HUES64 (cell line): ENCODE data around the gene NT5C2. TPM values are rescaled to one million over a fixed set of nuclear protein-coding genes. Genes with fewer than 3 reads are reported as not detected.
"Not testable (repeated sequence)": the region's sequence is repeated elsewhere in the genome, so short reads cannot be mapped to it uniquely, and the experiment has no call there.

Experiments
- H3K27ac ChIP-seq: 2 replicates; pipeline ENCODE4 v1.7.0; 2013; ENCODE audit warnings: low read depth, low read length, inconsistent platforms
- H3K27me3 ChIP-seq: 2 replicates; pipeline ENCODE4 v1.6.1; 2013; ENCODE audit warnings: mild to moderate bottlenecking, low read length; ENCODE audit not compliant: insufficient read depth
- H3K36me3 ChIP-seq: 2 replicates; pipeline ENCODE4 v1.6.1; 2013; ENCODE audit warnings: mild to moderate bottlenecking, low read length; ENCODE audit not compliant: insufficient read depth
- H3K4me1 ChIP-seq: 2 replicates; pipeline ENCODE4 v1.6.1; 2013; ENCODE audit warnings: mild to moderate bottlenecking, low read length, moderate library complexity; ENCODE audit not compliant: insufficient read depth
- H3K4me3 ChIP-seq: 2 replicates; pipeline ENCODE4 v1.5.1; 2013; ENCODE audit warnings: mild to moderate bottlenecking, low read length, moderate library complexity
- H3K9ac ChIP-seq: 2 replicates; pipeline ENCODE4 v1.6.1; 2013; ENCODE audit warnings: mild to moderate bottlenecking, low read depth, low read length
- H3K9me3 ChIP-seq: 2 replicates; pipeline ENCODE4 v1.6.1; 2013; ENCODE audit warnings: low read depth, low read length; ENCODE audit not compliant: insufficient read depth
- WGBS: fragments of 150-250, 120-280 bp; methylation state at CpG from one replicate; pipeline ENCODE4 v1.1.7; 2013; ENCODE audit warnings: missing lambda C conversion rate; 5-methylcytosine and 5-hydroxymethylcytosine counted together
- polyA plus RNA-seq, 2 experiments: library from polyadenylated mRNA; stranded (reverse); fragments of 50-300 nt; gene quantifications; one replicate each; pipeline ENCODE4 v1.2.3, GENCODE V29; 2013

Gene NT5C2
- polyA plus RNA-seq (2013, experiment 1 of 2): 39.7 TPM
- polyA plus RNA-seq (2013, experiment 2 of 2): 40.6 TPM

DNA sequence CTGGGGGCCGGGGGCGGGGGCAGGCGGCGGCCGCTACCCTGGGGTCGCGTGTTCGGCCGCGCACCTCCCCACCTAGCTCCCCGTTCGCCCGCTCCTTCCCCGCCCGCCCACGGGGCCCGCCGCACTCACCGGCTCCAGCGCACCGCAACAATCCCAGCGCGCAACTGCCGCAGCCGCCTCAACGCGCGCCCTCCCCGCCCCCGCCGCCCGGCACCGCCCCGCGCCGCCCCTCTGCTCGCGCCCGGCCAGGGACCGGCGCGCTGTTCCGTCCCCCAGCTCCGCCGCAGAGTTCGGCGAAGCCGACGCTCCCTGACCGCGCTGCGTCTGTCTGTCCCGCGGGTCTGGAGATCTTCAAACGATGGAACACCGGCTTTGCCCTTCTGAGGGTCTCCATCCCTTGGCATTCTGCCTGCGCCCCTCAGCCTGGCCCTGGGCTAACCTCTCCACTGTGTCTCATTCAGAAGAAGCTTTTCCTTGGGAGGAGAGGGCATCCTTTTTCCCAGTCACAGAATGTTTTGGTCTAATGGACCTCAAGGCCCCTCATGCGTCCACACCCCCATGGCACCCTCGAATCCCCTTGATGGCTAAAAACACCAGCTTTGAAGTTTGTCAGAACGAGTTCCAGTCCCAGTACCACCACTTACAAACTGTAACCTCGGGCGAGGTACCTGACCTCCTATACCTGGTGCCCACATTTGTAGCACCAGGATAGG, at the start of gene NT5C2:
NT5C2 (minus strand) TSS at position 166 of the 713 bp plus-strand sequence. CDS start 18,314 bp downstream, outside the sequence.
- H3K9ac ChIP-seq: peak within 1 kb of the TSS; percentile 91
- H3K36me3 ChIP-seq: no peaks in the 10 kb centered on the region
- peak within 1 kb of the TSS; percentile 95 for H3K4me3 ChIP-seq
- no peaks in the 10 kb centered on the region for H3K9me3 ChIP-seq
- H3K4me1 ChIP-seq: peaks cover 24% of the 10 kb centered on the region
- peaks cover 12% of the 10 kb centered on the region for H3K27me3 ChIP-seq
- peak within 1 kb of the TSS; percentile 89 for H3K27ac ChIP-seq
- 4% methylated on average over 62 of the region's 62 CpGs for WGBS

DNA sequence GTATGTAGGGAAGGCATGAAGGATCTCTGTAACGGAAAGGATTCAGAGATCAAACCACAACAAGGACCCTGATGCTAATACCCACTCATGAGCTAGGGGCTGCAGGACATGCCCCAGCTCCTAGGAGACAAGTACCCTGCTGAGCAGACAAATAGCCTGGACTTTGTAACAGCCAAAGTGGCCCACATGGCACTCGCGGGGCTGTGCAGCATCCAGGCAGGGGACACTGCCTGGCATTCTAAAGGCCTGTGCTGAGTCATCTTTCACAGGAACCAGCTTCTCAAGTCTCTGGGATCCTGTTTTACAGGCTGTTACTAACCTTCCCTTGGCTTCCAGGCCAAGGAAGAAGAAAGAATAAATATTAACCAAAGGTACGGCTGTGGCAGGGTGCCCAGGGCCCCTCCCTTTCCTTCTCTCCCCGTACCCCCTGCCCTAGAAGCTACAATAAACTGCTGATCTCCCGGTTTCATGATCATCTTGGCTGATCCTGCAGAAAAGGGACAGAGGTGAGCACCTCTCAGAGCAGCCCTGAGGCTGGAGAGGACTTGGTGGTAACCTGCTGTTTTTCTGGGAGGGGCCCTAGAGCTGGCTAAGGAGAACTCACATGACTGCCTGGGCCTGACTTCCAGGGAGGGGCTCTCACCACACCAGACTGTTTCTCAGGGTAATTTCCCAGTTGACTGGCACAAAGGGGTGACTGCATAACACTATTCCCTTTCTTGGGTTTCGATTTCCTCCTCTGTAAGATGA, 48.4 kb upstream of the NT5C2 start:
- Histone ChIP-seq H3K4me3 (no peak overlapping the region), H3K9ac (peak overlapping the region; percentile 32; the same call in 1 of the 2 replicates)

GRCh38 chr10:103238506-103239252, 45.6 kb upstream of the NT5C2 start:
- no peak overlapping the region for H3K9ac ChIP-seq
- no peak overlapping the region for H3K4me3 ChIP-seq
- H3K27ac ChIP-seq: no peak overlapping the region
- WGBS: 80% methylated on average over 11 of the region's 11 CpGs
- no peaks in the 10 kb centered on the region for H3K36me3 ChIP-seq
- no peaks in the 10 kb centered on the region for H3K9me3 ChIP-seq
- H3K27me3 ChIP-seq: no peaks in the 10 kb centered on the region
- H3K4me1 ChIP-seq: peaks cover 10% of the 10 kb centered on the region

More for the DNA sequence above, 48.4 kb upstream of the NT5C2 start:
- Histone ChIP-seq H3K27ac (peak overlapping the region; percentile 47), H3K4me1 (peaks cover 10% of the 10 kb centered on the region), H3K27me3 (no peaks in the 10 kb centered on the region), H3K36me3 (no peaks in the 10 kb centered on the region), H3K9me3 (no peaks in the 10 kb centered on the region)
- WGBS: 63% methylated on average over 7 of the region's 7 CpGs

DNA sequence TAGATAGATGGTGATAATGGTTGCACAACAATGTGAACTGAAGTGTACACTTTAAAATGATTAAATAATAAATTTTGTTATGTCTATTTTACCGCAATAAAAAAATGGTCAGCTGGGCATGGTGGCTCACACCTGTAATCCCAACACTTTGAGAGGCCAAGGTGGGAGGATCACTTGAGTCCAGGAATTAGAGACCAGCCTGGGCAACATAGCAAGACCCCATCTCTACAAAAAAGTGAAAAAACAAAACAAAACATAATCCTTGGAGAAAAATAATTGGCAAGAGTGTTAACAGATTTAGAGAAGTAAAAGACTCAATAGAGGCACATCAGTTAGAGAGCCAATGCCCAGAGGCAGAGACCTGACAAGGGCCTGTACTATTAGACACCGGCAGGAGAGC, 42.7 kb upstream of the NT5C2 start:
- 97% methylated on average over 2 of the region's 2 CpGs for WGBS
- peaks cover 19% of the 10 kb centered on the region for H3K4me1 ChIP-seq

DNA sequence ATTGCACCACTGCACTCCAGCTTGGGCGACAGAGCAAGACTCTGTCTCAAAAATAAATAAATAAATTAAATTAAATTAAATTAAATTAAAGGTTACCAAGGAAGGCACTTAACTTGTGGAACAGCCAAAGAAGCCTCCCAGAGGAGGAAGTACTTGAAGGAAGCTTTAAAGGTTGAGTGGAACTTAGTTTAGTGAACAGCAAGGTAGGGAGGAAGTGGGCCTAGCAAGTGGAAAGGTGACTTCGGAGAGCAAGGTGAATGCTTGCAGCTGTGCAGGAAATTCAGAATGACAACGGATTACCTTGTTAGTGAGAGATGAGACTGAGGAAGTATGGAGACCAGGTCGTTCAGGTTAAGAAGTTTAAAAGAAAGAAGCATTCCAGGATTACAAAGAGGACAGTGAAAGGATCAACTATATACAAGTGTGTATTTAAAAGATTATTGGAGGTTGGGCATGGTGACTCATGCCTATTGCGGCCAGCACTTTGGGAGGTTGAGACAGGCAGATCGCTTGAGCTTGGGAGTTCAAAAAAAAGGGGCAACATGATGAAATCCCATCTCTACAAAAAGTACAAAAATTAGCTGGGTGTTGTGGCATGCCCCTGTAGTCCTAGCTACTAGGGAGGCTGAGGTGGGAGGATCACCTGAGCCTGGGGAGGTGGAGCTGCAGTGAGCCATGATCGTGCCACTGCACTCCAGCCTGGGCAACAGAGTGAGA, 39.9 kb upstream of the NT5C2 start:
- H3K9ac ChIP-seq: no peak overlapping the region
- peaks cover 24% of the 10 kb centered on the region for H3K4me1 ChIP-seq

More for the DNA sequence above, 42.7 kb upstream of the NT5C2 start:
- H3K9me3 ChIP-seq: no peaks in the 10 kb centered on the region
- H3K27me3 ChIP-seq: no peaks in the 10 kb centered on the region
- no peak overlapping the region for H3K4me3 ChIP-seq
- no peaks in the 10 kb centered on the region for H3K36me3 ChIP-seq
- H3K27ac ChIP-seq: no peak overlapping the region
- H3K9ac ChIP-seq: no peak overlapping the region

DNA sequence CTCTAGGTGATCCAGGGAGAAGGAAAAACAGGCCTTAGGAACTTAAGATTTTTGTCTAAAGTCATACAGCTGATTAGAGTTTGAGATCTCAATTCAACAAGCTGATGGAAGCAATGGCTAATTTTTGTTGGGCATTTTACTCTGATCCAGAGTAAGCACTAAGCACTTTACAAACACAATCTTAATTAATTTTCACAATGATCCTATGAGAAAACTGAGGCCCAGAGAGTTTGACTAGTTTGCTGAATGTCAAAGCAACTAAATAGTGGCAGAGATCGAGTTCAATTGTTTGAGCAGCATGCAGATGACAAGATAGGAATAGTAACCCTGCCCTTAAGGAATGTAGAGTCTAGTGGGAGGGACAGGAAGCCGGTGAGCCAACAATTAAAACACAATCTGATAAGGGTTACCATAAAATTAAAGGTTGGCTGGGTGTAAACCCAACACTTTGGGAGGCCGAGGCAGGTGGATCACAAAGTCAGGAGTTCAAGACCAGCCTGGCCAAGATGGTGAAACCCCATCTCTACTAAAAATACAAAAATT, 39.1 kb upstream of the NT5C2 start:
- peak overlapping the region; percentile 43 for H3K9ac ChIP-seq
- peaks cover 24% of the 10 kb centered on the region for H3K4me1 ChIP-seq
- no peak overlapping the region for H3K4me3 ChIP-seq
- peak overlapping the region; percentile 91 for H3K27ac ChIP-seq
- 75% methylated on average over 3 of the region's 3 CpGs for WGBS
- no peaks in the 10 kb centered on the region for H3K27me3 ChIP-seq
- H3K36me3 ChIP-seq: no peaks in the 10 kb centered on the region
- no peaks in the 10 kb centered on the region for H3K9me3 ChIP-seq

More for the DNA sequence above, 39.9 kb upstream of the NT5C2 start:
- H3K27ac ChIP-seq: peak overlapping the region; percentile 45
- H3K27me3 ChIP-seq: no peaks in the 10 kb centered on the region
- H3K9me3 ChIP-seq: no peaks in the 10 kb centered on the region
- H3K36me3 ChIP-seq: no peaks in the 10 kb centered on the region
- H3K4me3 ChIP-seq: no peak overlapping the region
- 72% methylated on average over 6 of the region's 7 CpGs for WGBS

GRCh38 chr10:103231047-103231551, 38.0 kb upstream of the NT5C2 start:
- no peaks in the 10 kb centered on the region for H3K36me3 ChIP-seq
- no peak overlapping the region; the same call in 1 of the 2 replicates for H3K4me3 ChIP-seq
- 38% methylated on average over 3 of the region's 4 CpGs for WGBS
- H3K27ac ChIP-seq: peak overlapping the region; percentile 91
- no peaks in the 10 kb centered on the region for H3K27me3 ChIP-seq
- H3K4me1 ChIP-seq: peaks cover 24% of the 10 kb centered on the region
- H3K9ac ChIP-seq: peak overlapping the region; percentile 52
- H3K9me3 ChIP-seq: no peaks in the 10 kb centered on the region

DNA sequence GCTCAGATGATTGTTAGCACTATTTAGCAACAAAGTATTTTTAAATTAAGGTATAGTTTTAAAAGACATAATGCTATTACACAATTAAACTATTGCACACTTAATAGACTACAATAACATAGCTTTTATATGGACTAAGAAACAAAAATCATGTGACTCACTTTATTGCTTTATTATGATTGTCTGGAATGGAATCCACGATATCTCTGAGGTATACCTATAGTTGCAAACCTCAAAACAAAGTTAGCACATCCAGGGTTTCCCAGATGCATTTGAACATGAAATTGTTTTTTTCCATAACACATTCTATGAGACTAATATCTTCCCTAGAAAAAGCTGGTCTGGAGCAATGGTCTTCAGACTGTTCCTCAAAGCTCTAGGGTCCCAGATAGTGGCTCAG, 34.3 kb upstream of the NT5C2 start:
- Histone ChIP-seq H3K9me3 (peaks cover 9% of the 10 kb centered on the region), H3K4me1 (peaks cover 18% of the 10 kb centered on the region), H3K27ac (no peak overlapping the region), H3K27me3 (no peaks in the 10 kb centered on the region), H3K36me3 (no peaks in the 10 kb centered on the region), H3K9ac (no peak overlapping the region), H3K4me3 (no peak overlapping the region)
- WGBS: 82% methylated on average over 1 of the region's 1 CpG

DNA sequence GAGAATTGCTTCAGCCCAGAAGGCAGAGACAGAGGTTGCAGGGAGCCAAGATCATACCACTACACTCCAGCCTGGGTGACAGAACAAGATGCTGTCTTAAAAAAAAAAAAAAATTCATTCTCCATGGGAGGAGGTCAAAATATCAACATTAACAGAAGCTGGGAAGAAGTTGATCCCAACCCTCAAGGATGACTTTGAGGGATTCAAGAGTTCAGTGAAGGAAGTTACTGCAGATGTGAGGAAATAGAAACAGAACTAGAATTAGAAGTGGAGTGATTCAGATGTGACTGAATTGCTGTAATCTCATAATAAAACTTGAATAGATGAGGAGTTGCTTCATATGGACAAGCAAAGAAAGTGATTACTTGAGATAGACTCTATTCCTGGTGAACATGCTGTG, 32.9 kb upstream of the NT5C2 start:
- no peak overlapping the region for H3K4me3 ChIP-seq
- H3K9me3 ChIP-seq: peaks cover 9% of the 10 kb centered on the region
- H3K27me3 ChIP-seq: no peaks in the 10 kb centered on the region
- H3K27ac ChIP-seq: no peak overlapping the region
- H3K36me3 ChIP-seq: no peaks in the 10 kb centered on the region
- H3K4me1 ChIP-seq: peaks cover 7% of the 10 kb centered on the region
- H3K9ac ChIP-seq: no peak overlapping the region

DNA sequence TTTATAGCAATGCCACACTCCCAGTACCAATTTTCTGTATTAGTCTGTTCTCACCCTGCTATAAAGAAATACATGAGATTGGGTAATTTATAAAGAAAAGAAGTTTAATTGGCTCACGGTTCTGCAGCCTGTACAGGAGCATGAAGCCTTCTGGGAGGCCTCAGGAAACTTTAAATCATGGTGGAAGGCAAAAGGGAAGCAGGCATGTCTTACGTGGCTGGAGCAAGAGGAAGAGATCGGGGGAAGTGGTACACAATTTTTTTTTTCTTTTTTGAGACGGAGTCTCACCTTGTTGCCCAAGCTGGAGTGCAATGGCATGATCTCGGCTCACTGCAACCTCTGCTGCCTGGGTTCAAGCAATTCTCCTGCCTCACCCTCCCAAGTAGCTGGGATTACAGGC, 31.6 kb upstream of the NT5C2 start:
- WGBS: 94% methylated on average over 5 of the region's 5 CpGs

More for the DNA sequence above, 31.6 kb upstream of the NT5C2 start:
- not testable (repeated sequence) for H3K9me3 ChIP-seq, H3K27me3 ChIP-seq, H3K4me1 ChIP-seq, H3K36me3 ChIP-seq, H3K4me3 ChIP-seq, H3K9ac ChIP-seq, H3K27ac ChIP-seq
